KMS-11 (cell line): ENCODE data around the gene DSE.
"Not testable (repeated sequence)": the region's sequence is repeated elsewhere in the genome, so short reads cannot be mapped to it uniquely, and the experiment has no call there.

Source experiments
- H2AFZ ChIP-seq: fragments of 200-600 bp; sonication (generic); 2 replicates; pipeline ENCODE4 v1.6.1; 2016; ENCODE audit warnings: antibody characterized with exemption, mixed run types, low read depth
- H3K27ac ChIP-seq: fragments of 200-600 bp; sonication (generic); 2 replicates; pipeline ENCODE4 v1.6.1; 2016; ENCODE audit warnings: mild to moderate bottlenecking, mixed run types
- H3K27me3 ChIP-seq: fragments of 200-600 bp; sonication (generic); 2 replicates; pipeline ENCODE4 v1.6.1; 2017; ENCODE audit warnings: mild to moderate bottlenecking, low read depth, mixed run types, moderate library complexity; ENCODE audit not compliant: insufficient read depth
- H3K36me3 ChIP-seq: fragments of 200-600 bp; sonication (generic); 2 replicates; pipeline ENCODE4 v1.6.1; 2017; ENCODE audit warnings: mild to moderate bottlenecking, mixed run types; ENCODE audit not compliant: insufficient read depth
- H3K4me1 ChIP-seq: fragments of 200-600 bp; sonication (generic); 2 replicates; pipeline ENCODE4 v1.6.1; 2016; ENCODE audit warnings: mild to moderate bottlenecking, low read depth, mixed run types; ENCODE audit not compliant: poor library complexity, severe bottlenecking
- H3K4me2 ChIP-seq: fragments of 200-600 bp; sonication (generic); 2 replicates; pipeline ENCODE4 v1.7.0; 2016; ENCODE audit warnings: mild to moderate bottlenecking, mixed run types
- H3K4me3 ChIP-seq: fragments of 200-600 bp; sonication (generic); IDR thresholded peaks from 2 replicates; pipeline ENCODE4 v1.6.1; 2017; ENCODE audit warnings: low read depth, low read length, mixed read lengths; ENCODE audit not compliant: insufficient read depth
- H3K79me2 ChIP-seq: fragments of 200-600 bp; sonication (generic); 2 replicates; pipeline ENCODE4 v1.6.1; 2016; ENCODE audit warnings: low read depth, mixed run types; ENCODE audit not compliant: insufficient read depth
- H3K9ac ChIP-seq: fragments of 200-600 bp; sonication (generic); 2 replicates; pipeline ENCODE4 v1.6.1; 2016; ENCODE audit warnings: mild to moderate bottlenecking, mixed run types
- H4K20me1 ChIP-seq: fragments of 200-600 bp; sonication (generic); 2 replicates; pipeline ENCODE4 v1.6.1; 2016; ENCODE audit warnings: mild to moderate bottlenecking, mixed run types; ENCODE audit not compliant: insufficient read depth
- TF ChIP-seq, protein P1 (sequence below): fragments of 200-600 bp; sonication (generic); conservative IDR thresholded peaks from 2 replicates; pipeline ENCODE4 v1.6.1; 2017; ENCODE audit warnings: low read depth, mild to moderate bottlenecking, antibody characterized with exemption, low read length, moderate library complexity, mixed read lengths

The DSE gene

DNA sequence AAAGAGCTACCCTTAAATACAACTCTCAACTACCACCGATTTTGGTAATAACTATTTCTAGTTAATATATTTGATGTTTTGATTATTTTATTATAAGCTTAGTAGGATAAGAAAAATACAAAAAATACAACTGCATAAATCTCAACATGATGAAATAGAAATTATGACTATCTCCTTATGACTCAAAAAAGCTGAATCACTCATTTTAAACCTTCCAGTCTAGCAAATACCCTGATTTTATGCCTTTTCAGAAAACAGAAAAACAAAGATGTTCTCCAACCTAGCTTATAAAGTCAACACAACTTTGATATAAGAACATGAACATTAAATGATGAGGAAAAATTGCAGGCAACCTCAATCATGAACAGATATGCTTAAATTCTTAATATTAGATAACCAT lies 40.2 kb upstream of the DSE start:
- Histone ChIP-seq H3K79me2 (no peaks in the 10 kb centered on the region), H3K27ac (no peak overlapping the region), H3K27me3 (no peaks in the 10 kb centered on the region), H4K20me1 (no peaks in the 10 kb centered on the region), H2AFZ (no peak overlapping the region), H3K4me2 (no peak overlapping the region), H3K36me3 (no peaks in the 10 kb centered on the region), H3K4me1 (no peaks in the 10 kb centered on the region), H3K9ac (no peak overlapping the region), H3K4me3 (no peak overlapping the region)
- TF ChIP-seq, protein P1, sequence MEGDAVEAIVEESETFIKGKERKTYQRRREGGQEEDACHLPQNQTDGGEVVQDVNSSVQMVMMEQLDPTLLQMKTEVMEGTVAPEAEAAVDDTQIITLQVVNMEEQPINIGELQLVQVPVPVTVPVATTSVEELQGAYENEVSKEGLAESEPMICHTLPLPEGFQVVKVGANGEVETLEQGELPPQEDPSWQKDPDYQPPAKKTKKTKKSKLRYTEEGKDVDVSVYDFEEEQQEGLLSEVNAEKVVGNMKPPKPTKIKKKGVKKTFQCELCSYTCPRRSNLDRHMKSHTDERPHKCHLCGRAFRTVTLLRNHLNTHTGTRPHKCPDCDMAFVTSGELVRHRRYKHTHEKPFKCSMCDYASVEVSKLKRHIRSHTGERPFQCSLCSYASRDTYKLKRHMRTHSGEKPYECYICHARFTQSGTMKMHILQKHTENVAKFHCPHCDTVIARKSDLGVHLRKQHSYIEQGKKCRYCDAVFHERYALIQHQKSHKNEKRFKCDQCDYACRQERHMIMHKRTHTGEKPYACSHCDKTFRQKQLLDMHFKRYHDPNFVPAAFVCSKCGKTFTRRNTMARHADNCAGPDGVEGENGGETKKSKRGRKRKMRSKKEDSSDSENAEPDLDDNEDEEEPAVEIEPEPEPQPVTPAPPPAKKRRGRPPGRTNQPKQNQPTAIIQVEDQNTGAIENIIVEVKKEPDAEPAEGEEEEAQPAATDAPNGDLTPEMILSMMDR = no peak

DNA sequence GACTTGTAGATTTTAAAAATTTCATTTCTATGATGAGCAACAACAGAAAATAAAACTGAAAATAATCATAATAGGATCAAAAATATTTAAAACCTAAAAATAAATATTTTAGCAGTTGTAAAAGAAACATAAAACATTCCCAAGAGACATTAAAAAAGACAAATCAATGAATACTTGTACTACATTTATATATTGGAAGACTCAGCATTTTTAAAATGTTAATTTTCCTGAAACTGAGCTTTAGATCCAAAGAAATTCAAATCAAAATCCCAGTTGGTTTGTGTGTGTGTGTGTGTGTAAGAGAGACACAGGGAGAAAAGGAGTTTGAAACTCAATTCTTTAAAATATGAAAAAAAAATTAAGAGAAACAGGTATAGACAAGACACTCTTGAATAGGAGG lies 38.7 kb upstream of the DSE start:
- H3K4me1 ChIP-seq = no peaks in the 10 kb centered on the region
- TF ChIP-seq, protein P1 = no peak
- no peaks in the 10 kb centered on the region for H3K79me2 ChIP-seq
- H3K27me3 ChIP-seq = no peaks in the 10 kb centered on the region
- no peak overlapping the region for H2AFZ ChIP-seq
- no peak overlapping the region for H3K27ac ChIP-seq
- no peak overlapping the region for H3K4me2 ChIP-seq
- no peak overlapping the region for H3K9ac ChIP-seq
- no peak overlapping the region for H3K4me3 ChIP-seq
- no peaks in the 10 kb centered on the region for H3K36me3 ChIP-seq
- H4K20me1 ChIP-seq = no peaks in the 10 kb centered on the region

DNA sequence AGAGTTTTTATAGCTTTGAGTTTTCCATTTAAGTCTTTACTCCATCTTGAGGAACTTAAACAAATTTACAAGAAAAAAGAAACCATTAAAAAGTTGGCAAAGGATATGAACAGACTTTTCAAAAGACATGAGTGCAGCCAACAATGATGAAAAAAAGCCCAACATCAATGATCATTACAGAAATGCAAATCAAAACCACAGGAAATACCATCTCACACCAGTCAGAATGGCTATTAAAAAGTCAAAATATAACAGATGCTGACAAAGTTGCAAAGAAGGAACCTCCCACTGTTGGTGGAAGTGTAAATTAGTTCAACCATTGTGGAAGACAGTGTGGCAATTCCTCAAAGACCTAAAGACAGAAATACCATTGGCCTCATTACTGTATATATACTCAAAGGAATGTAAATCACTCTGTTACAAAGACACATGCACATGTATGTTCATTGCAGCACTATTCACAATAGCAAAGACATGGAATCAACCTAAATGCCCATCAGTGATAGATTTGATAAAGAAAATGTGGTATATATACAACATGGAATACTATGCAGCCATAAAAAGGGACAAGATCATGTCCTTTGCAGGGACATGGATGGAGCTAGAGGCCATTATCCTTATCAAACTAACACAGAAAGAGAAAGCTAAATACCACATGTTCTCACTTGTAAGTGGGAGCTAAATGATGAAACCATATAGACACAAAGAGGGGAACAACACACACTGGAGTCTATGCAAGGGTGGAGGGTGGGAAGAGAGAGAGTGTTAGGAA lies 35.9 kb upstream of the DSE start:
- H3K4me3 ChIP-seq, H3K27ac ChIP-seq, H3K4me2 ChIP-seq, H3K4me1 ChIP-seq, H3K9ac ChIP-seq, H2AFZ ChIP-seq, H3K27me3 ChIP-seq, H3K36me3 ChIP-seq, H3K79me2 ChIP-seq, H4K20me1 ChIP-seq: not testable (repeated sequence)

DNA sequence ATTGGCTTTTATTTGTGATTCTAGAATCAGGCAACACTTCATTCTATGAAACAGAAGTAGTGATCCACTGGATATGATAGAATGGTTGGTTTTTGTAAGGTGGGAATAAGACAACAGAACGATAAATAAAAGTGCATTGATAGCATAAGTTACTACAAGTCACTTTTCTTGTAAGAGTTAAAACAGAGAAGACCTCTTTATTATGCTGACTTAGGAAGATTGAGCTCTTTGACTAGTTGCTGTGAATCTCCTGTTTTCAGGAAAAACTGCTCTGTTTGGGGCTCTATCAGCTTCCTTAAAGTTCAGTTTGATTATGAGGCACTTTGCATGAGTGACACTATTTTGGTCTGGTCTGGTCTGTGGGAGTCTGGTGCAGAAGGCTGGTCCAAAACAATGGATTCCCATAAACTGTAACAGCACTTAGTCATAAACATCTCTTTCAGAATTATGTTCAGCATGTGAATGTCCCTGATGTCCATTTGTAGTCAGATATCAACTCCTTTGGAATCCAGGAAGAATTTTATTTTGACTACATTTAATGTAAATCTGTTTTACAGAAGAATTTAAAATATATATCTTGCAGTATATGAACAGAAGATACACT lies 35.0 kb upstream of the DSE start:
- Histone ChIP-seq H3K4me2 (no peak overlapping the region), H3K9ac (no peak overlapping the region), H2AFZ (no peak overlapping the region), H4K20me1 (no peaks in the 10 kb centered on the region), H3K27ac (no peak overlapping the region), H3K27me3 (no peaks in the 10 kb centered on the region), H3K36me3 (no peaks in the 10 kb centered on the region), H3K79me2 (no peaks in the 10 kb centered on the region), H3K4me3 (no peak overlapping the region), H3K4me1 (no peaks in the 10 kb centered on the region)
- TF ChIP-seq, protein P1 = no peak

DNA sequence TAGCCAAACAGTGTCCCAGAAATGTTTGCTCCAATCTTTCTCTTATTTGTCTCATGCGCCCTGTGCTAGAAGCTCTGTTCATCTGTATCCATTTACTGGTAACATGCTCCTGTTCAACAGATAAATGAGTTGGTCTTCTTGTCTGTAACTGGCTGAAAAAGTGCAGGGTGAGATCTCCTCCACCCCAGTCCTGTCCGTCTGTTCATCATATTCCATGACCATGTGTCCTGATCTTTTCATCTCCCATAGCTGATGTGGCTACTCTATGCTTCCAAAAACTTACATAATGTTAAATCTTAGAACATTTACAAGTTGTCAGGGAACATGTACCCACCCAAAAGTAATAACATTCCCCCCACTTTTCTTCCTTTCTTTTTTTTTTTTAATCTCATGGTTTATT lies 31.8 kb upstream of the DSE start:
- no peaks in the 10 kb centered on the region for H4K20me1 ChIP-seq
- H3K9ac ChIP-seq = no peak overlapping the region
- H3K4me1 ChIP-seq = no peaks in the 10 kb centered on the region
- no peak overlapping the region for H3K4me3 ChIP-seq
- no peak overlapping the region for H2AFZ ChIP-seq
- no peaks in the 10 kb centered on the region for H3K79me2 ChIP-seq
- H3K36me3 ChIP-seq = no peaks in the 10 kb centered on the region
- H3K27ac ChIP-seq = no peak overlapping the region
- TF ChIP-seq, protein P1 = no peak
- no peaks in the 10 kb centered on the region for H3K27me3 ChIP-seq
- H3K4me2 ChIP-seq = no peak overlapping the region

DNA sequence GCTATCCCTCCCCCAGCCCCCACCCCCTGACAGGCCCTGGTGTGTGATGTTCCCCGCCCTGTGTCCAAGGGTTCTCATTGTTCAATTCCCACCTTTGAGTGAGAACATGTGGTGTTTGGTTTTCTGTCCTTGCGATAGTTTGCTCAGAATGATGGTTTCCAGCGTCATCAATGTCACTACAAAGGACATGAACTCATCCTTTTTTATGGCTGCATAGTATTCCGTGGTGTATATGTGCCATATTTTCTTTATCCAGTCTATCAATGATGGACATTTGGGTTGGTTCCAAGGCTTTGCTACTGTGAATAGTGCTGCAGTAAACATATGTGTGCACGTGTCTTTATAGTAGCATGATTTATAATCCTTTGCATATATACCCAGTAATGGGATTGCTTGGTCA lies 30.1 kb upstream of the DSE start:
- H3K36me3 ChIP-seq, H4K20me1 ChIP-seq, H3K4me3 ChIP-seq, H3K27me3 ChIP-seq, H3K4me1 ChIP-seq, H2AFZ ChIP-seq, H3K9ac ChIP-seq, H3K27ac ChIP-seq, H3K79me2 ChIP-seq, H3K4me2 ChIP-seq: not testable (repeated sequence)
